ENCODE data around the gene PRRT1.
A peak's percentile ranks its signal among the peaks of the same experiment; 100 is the strongest.
"Not testable (repeated sequence)": the region's sequence is repeated elsewhere in the genome, so short reads cannot be mapped to it uniquely, and the experiment has no call there.

The PRRT1 gene

DNA sequence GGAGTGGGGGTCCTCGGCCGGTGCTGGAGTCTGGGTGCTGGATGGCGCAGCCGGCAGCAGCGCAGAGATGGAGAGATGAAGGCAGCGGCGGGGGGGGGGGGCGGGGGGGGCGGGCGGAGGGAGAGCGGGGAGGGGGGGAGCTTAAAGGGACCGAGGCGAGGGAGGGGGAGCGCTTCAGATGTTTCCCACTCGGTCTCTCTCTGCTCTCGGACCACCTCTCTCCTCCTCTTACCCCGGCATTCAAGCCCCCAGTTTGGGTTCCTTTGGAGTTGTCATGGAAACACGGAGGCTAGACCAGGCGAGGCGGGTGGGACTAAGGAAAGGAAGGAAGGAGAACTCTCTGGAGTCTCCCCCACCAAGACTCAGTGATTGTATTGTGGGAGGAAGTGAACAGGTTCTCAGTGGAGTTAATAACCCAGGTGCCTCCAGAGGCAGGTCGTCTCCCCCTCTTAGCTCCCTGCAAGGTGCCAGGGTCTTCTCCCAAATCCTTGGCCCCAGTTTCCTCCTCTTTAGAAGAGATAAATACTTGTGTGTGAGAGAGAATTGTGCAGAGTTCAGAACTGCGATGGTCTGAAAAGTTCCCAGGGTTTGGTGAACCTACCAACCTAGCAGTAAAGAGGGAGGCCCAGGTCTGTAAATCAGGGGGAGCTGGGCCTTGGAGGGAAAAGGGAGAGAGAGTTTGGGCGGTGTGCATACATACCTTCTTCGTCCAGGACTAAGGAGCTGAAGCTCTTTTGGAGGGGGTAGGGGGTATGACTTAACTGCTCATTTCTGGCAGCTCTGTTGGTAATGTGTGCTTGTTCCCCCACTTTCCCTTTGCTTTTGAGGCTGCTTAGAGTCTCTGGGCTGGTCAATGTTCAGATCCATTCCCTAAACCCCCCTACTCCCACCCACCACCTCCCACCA is at the start of gene PRRT1:
PRRT1 (minus strand) TSS at position 77 of the 906 bp plus-strand sequence. CDS start 112 bp downstream, outside the sequence.
- ATAC-seq (no peak), DNase-seq (no peak)
- Mint-ChIP-seq H3K4me1 (peaks cover 74% of the 10 kb centered on the region), H3K27me3 (peaks cover 22% of the 10 kb centered on the region), H3K4me3 (peak within 1 kb of the TSS; percentile 91 to 95), H3K9me3 (no peaks in the 10 kb centered on the region), H3K27ac (peak within 1 kb of the TSS; percentile 64 to 78)

DNA sequence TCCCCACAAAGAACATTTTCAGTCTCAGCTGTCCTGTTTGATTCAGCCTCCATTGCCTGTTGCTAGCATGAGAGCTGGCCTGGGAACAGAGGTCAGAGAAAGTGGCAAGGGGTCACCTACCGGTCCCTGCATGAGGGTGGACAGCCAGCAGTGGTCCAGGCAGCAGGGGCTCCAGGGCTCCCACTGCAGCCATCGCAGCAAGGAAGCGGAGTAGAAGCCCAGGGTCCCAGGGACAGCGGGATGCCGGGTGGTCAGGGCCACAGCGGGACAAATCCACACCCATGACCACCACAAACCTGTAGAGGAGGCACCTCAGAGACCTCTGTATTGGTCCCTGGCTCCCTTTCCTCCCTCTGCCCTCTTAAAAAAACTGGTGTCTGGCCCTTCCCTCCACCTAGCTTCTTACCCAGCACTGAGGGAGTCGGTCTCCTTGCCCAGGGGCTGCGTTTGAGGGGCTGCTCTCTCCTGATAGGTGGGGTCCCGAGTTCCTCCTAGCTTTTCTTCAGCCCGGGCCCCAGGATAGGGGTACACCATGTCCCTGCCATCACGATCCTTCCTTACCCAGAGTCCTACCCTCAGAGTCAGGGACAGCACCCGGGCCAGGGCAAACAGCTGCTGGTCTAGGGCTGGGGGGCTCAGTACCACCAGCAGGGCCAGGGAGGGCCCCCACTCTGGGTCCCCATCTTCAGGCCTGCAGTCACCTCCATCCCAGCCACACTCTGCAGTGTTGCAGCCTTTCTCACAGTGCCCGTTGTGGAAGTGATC is 49.2 kb upstream of the PRRT1 start:
- ATAC-seq (no peak), DNase-seq (no peak)
- Mint-ChIP-seq H3K4me3 (no peak overlapping the region), H3K9me3 (no peaks in the 10 kb centered on the region), H3K27ac (no peak overlapping the region), H3K4me1 (peaks cover 8% of the 10 kb centered on the region), H3K27me3 (no peaks in the 10 kb centered on the region)

DNA sequence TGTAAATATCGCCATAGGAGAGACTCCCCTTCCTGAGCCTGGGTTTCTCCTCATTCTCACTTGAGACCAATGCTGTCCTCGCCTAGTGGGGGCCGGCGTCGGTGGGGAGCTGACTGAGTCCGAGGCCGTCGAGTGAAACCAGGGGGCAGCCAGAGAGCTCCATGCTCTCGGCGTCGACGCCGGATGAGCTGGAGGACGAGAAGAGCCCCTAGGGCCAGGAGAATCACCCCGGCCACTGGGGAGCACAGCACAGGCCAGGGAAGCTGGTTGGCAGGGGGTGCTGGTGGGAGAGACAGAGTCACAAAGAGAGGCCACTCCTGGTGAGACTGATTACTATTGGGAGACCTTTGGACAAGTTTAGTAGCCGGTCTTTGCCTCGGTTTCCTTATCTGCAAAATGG is 47.1 kb upstream of the PRRT1 start:
- Mint-ChIP-seq H3K4me3 (no peak overlapping the region), H3K27ac (peak overlapping the region in 1 of 2 donors; percentile 13), H3K9me3 (no peaks in the 10 kb centered on the region), H3K27me3 (no peaks in the 10 kb centered on the region), H3K4me1 (peaks cover 24% of the 10 kb centered on the region)
- DNase-seq, result no peak
- ATAC-seq, result no peak

DNA sequence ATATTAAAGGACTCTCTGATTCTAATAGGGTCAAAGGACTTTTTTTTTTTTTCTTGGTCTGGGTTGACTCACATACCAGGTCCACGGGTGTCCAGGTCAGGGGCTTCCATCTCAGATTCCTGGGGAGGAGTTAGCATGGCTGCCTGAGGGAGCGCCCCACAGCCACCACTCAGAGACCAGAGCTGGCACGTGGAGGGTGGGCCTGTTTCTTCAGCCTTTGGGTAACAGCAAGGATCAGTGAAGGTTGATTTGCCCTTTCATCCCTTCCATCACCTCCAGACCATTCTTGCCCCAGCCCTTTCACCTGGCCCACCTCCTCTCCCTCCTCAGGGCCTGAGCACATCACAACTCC is 46.6 kb upstream of the PRRT1 start:
- H3K4me3 Mint-ChIP-seq, result no peak overlapping the region

DNA sequence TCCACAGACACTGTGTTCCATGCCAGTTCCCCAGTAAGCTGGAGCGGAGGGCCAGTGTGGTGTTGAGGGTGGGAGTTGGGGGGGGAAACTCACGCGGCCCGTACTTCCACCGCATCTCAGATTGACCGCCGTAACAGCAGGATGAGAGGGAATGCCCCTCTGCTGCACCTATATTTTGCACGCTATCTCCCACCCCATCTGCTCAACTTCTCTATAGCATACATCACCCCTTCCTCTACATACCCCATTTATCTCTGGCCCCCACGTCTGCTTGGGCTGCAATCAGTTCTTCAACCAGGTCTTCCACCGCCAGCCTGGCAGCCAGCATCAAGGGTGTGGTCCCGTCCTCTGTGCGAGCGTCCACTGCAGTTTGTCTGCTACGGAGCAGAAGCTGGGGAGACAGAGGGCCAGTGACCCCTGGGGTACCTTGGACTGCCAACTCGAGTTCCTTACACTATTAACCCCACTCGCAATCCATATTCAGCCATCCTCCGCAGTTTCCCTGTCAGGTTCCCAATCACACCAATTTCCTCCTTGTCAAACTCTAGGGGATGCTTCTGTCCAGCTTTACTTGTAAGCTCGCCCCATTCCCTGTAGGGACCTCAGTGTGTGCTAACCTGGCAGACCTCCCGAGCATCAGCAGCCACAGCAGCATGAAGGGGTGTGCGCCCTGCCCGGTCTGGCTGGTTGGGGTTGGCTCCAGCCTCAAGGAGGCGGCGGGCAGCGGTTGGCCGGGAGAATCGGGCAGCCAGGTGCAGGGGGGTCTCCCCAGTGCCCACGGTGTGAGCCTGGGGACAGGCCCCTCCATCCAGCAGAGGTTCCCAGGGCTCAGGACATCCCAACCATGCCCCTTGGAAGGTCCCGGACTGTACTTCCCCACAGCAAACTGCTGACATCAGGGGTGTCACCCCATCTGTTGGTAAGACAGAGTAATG is 45.2 kb upstream of the PRRT1 start:
- H3K4me1 Mint-ChIP-seq, result peaks cover 37% of the 10 kb centered on the region

More for the DNA sequence above, 46.6 kb upstream of the PRRT1 start:
- ATAC-seq, result no peak
- Mint-ChIP-seq H3K27me3 (no peaks in the 10 kb centered on the region), H3K4me1 (peaks cover 29% of the 10 kb centered on the region), H3K27ac (no peak overlapping the region), H3K9me3 (no peaks in the 10 kb centered on the region)
- no peak for DNase-seq

DNA sequence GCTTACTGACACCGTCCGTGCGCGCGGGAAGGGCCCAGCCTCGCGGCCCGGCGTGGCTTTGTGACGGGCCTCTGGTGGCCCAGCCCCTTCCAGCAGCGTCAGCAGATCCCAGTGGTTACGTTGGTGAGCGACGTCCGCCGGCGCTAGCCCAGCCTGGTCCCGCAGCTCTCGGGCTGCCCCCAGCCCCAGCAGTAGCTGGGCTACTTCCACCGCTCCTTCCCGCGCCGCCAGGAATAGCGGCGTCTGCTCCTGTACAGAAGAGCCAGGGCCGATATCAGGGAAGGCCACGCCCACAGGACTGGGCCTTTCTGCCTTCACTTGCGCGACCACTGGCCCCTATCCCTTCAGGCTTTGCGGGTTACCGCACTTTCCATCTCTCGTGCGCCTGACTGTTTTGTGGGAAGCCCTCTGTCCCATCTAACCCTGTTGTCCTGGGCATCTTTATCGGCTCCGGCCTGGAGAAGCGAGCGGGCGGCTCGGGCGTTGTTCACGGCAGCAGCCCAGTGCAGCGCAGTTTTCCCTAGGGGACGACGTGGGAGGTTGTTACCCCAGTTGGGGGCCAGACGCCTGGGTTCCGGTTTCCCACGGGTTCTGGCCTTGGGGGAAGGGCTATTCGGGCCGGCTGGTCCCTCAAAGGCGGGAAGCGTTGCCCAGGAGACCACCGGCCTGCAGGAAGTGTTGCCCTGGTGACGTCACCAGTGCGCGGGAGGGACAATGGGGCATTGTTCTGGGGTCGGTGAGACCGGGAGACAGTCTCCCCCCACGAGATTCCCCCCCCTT is 44.4 kb upstream of the PRRT1 start:
- Mint-ChIP-seq H3K4me3 (peak overlapping the region; percentile 97 to 98), H3K4me1 (peaks cover 40% of the 10 kb centered on the region), H3K9me3 (no peaks in the 10 kb centered on the region), H3K27me3 (no peaks in the 10 kb centered on the region), H3K27ac (peak overlapping the region; percentile 98 to 99)
- peak; percentile 51 to 75 for DNase-seq
- peak; percentile 90 for ATAC-seq

More for the DNA sequence above, 45.2 kb upstream of the PRRT1 start:
- H3K27me3 Mint-ChIP-seq, result no peaks in the 10 kb centered on the region
- H3K9me3 Mint-ChIP-seq, result no peaks in the 10 kb centered on the region
- DNase-seq (no peak), ATAC-seq (no peak)
- peak overlapping the region; percentile 97 to 98 for H3K4me3 Mint-ChIP-seq
- peak overlapping the region; percentile 98 to 99 for H3K27ac Mint-ChIP-seq

DNA sequence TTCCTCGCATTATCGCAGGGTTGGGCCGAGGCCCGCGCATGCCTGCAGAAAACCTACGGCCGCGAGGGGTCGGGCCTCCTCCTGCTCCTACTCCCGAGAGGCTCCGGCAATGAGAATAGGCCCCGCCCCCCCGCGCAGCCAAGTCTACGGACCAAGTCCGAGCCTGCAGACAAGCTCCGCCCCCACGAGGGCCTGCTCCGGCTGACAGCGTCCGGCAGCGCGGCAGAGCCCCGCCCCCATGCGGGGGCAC is 43.8 kb upstream of the PRRT1 start:
- Mint-ChIP-seq H3K9me3 (no peaks in the 10 kb centered on the region), H3K4me1 (peaks cover 42% of the 10 kb centered on the region), H3K4me3 (peak overlapping the region; percentile 97 to 98), H3K27me3 (no peaks in the 10 kb centered on the region), H3K27ac (peak overlapping the region; percentile 92 to 98)
- ATAC-seq, result peak; percentile 89
- peak; percentile 100 for DNase-seq

DNA sequence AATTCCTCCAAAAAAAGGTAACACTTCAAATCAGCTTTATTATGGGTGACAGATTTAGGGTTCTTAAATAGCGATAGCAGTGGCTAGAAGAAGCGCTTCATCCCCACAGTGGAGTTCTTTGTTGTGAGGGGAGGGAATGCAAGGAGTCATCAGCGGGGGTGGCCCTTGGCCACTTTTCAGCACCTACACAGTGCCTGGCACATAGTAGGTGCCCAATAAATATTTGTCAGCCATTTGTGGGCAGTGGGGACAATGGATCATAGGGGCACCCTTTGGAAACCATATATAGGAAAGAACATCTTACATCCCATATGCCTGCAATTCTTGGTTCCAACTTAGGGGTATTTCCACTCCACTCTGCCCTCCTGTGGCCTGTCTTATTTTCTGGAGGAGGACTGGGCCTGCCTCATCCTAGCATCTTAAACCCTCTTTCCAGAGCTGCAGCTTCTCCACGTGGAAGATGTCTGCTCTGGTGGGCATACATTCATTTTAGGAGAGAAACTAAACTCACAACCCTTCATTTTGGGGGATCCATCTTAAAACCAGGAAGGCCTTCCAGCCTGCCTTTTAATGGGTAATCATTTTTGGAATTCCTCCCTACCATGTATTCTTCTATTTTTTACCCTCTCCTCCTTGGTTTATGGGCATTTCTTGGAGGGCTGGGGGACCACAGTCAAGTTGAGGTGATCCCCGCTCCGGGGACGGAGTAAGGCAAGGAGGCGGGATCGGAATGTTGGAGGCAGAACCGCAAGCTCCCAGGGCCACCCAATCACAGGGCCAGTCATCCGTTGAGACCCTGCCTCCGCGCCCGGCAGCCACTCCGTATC is 43.3 kb upstream of the PRRT1 start:
- H3K27me3 Mint-ChIP-seq, result no peaks in the 10 kb centered on the region
- peak in 1 of 2 donors; percentile 46 for DNase-seq
- H3K9me3 Mint-ChIP-seq, result no peaks in the 10 kb centered on the region
- ATAC-seq, result peak; percentile 8
- peak overlapping the region; percentile 74 to 92 for H3K27ac Mint-ChIP-seq
- H3K4me1 Mint-ChIP-seq, result peaks cover 42% of the 10 kb centered on the region
- peak overlapping the region; percentile 97 to 98 for H3K4me3 Mint-ChIP-seq

DNA sequence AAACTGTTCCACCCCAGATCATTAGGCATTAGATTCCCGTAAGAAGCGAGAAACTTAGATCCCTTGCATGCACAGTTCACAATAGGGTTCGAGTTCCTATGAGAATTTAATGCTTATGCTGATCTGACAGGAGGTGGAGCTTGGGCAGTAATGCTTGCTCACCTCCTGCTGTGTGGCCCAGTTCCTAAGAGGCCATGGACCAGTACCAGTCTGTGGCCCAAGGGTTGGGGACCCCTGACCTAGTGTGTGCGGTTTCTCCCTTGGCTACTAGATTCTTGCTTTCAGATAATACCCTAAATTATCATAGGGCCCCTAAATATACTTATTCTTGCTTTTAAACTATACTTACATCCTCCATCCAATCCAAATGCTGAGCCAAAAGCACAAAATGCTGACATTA is 42.6 kb upstream of the PRRT1 start:
- Mint-ChIP-seq H3K4me3 (peak overlapping the region; percentile 97 to 98), H3K4me1 (peaks cover 43% of the 10 kb centered on the region), H3K9me3 (no peaks in the 10 kb centered on the region), H3K27ac (no peak overlapping the region), H3K27me3 (no peaks in the 10 kb centered on the region)
- ATAC-seq, result no peak
- DNase-seq, result no peak

DNA sequence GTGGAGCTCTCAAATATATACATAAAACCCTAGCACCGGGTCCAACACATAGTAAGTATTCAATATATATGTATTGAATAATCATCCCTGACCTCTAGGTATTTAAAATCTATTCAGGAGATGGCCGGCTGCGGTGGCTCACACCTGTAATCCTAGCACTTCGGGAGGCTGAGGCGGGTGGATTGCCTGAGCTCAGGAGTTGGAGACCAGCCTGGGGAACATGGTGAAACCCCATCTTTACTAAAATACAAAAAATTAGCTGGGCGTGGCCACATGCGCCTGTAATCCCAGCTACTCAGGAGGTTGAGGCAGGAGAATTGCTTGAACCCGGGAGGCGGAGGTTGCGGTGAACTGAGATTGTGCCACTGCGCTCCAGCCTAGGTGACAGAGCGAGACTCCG is 41.4 kb upstream of the PRRT1 start:
- not testable (repeated sequence) for H3K9me3 Mint-ChIP-seq, DNase-seq, H3K27me3 Mint-ChIP-seq, ATAC-seq
- H3K27ac Mint-ChIP-seq, result peak overlapping the region; percentile 97 to 98
- peak overlapping the region; percentile 94 to 95 for H3K4me3 Mint-ChIP-seq
- peaks cover 56% of the 10 kb centered on the region for H3K4me1 Mint-ChIP-seq

DNA sequence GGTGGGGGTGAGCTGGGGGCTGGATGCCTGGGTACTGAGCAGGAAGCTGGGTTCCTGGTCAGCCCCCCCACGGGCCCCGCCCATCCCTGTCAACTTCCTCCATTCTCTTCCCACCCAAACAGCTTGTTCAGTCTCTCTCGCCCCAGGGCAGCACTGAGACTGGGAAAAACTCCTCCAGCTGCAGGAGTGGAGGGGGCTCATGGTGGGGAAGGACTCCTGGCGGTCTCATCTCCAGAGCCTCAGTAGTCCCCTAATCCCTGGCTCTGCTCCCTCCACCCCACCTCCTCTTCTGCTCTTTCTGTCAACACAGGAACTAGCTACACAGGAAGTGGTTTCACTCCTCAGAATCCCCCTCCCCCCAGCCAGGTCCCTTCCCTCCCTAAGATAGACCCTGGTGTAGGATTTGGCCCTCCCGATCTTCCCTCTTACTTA is 40.9 kb upstream of the PRRT1 start, which contains the start of gene GPSM3:
GPSM3 (minus strand) TSS at position 36 of the 432 bp plus-strand sequence. CDS start 130 bp downstream, outside the sequence.
- Mint-ChIP-seq H3K27me3 (no peaks in the 10 kb centered on the region), H3K4me1 (peaks cover 61% of the 10 kb centered on the region)

DNA sequence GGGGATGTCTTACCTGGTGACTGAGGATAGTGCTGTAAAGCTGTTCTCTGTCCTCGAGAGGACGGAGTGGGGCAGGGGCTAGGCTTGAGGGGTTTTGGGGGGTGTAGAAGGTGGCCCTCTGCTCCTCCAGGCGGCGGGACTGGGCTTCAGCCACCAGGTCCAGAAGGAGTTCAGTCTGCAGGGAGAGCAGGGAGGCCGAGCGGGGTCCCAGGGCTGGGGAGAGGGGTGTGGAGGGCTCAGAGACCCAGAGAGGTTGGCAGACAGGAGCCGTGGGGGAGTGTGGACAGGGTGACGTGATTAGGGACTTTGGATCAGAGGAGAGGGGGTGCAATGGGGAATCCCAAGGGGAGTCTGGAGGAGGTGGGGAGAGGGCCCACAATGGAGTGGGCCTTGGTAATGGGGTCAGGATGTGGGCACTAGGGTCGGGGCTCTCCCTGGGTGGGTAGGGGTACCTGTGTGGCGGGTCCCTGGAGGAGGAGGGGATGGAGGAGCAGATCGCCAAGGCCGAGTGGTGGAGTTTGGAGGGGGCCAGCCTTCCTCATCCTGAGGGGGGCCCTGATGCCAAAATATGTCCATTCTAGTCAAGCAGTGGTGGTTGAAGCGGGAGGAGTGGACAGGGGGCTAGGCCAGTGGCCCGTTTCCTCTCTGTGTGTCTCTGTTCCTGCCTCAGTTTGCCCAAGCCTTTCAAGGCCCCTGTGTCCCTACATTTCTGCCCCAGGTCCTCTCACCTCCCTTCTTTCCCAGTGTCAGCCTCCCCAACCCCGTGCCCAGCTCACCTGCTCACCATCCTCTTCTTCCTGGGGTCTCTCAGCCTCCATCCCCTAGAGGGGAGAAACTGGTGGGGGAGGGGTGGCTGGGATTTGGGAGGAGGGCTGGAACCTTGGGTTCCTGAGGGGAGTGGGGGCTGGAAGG is 40.2 kb upstream of the PRRT1 start:
- peaks cover 63% of the 10 kb centered on the region for H3K4me1 Mint-ChIP-seq
- no peaks in the 10 kb centered on the region for H3K27me3 Mint-ChIP-seq
- no peak for ATAC-seq
- H3K4me3 Mint-ChIP-seq, result peak overlapping the region; percentile 94 to 95
- H3K27ac Mint-ChIP-seq, result peak overlapping the region; percentile 97 to 98
- H3K9me3 Mint-ChIP-seq, result no peaks in the 10 kb centered on the region
- DNase-seq, result no peak

More for the DNA sequence above, 40.9 kb upstream of the PRRT1 start, which contains the start of gene GPSM3:
- ATAC-seq (no peak), DNase-seq (peak in 1 of 2 donors; percentile 43)
- Mint-ChIP-seq H3K4me3 (peak within 1 kb of the TSS; percentile 94 to 95), H3K27ac (peak within 1 kb of the TSS; percentile 97 to 98), H3K9me3 (no peaks in the 10 kb centered on the region)
